Ishikawa (cell line): ENCODE data around the gene TMEM44.
A peak's percentile ranks its signal among the peaks of the same experiment; 100 is the strongest.

ENCODE experiments used
- CEBPB ChIP-seq: IDR thresholded peaks from 2 replicates; pipeline ENCODE4 v1.6.1; 2012
- CREB1 ChIP-seq: IDR thresholded peaks from 2 replicates; pipeline ENCODE4 v1.6.1; 2012; ENCODE audit warnings: low read depth
- EGR1 ChIP-seq: IDR thresholded peaks from 2 replicates; pipeline ENCODE4 v1.6.1; 2012
- EP300 ChIP-seq: IDR thresholded peaks from 2 replicates; pipeline ENCODE4 v1.6.1; 2012; ENCODE audit warnings: borderline replicate concordance
- FOXM1 ChIP-seq: IDR thresholded peaks from 2 replicates; pipeline ENCODE4 v1.6.1; 2012; ENCODE audit warnings: low read depth, borderline replicate concordance
- MAX ChIP-seq: IDR thresholded peaks from 2 replicates; pipeline ENCODE4 v1.6.1; 2012
- NFIC ChIP-seq: IDR thresholded peaks from 2 replicates; pipeline ENCODE4 v1.6.1; 2012
- RAD21 ChIP-seq: IDR thresholded peaks from 2 replicates; pipeline ENCODE4 v1.6.1; 2012; ENCODE audit warnings: low read depth
- REST ChIP-seq: IDR thresholded peaks from 2 replicates; pipeline ENCODE4 v1.6.1; 2012; ENCODE audit warnings: low read depth, mild to moderate bottlenecking
- TAF1 ChIP-seq: IDR thresholded peaks from 2 replicates; pipeline ENCODE4 v1.6.1; 2012; ENCODE audit warnings: low read depth, mild to moderate bottlenecking
- TCF12 ChIP-seq: IDR thresholded peaks from 2 replicates; pipeline ENCODE4 v1.6.1; 2012; ENCODE audit warnings: low read depth
- TEAD4 ChIP-seq: IDR thresholded peaks from 2 replicates; pipeline ENCODE4 v1.6.1; 2012
- USF1 ChIP-seq: IDR thresholded peaks from 2 replicates; pipeline ENCODE4 v1.6.1; 2012
- YY1 ChIP-seq: IDR thresholded peaks from 2 replicates; pipeline ENCODE4 v1.6.1; 2012; ENCODE audit warnings: low read depth
- ZBTB7A ChIP-seq: IDR thresholded peaks from 2 replicates; pipeline ENCODE4 v1.6.1; 2012; ENCODE audit warnings: low read depth

TMEM44 gene

GRCh38 chr3:194633349-194634004 lies at the start of gene TMEM44:
TSS of gene TMEM44 (minus strand) at chr3:194633419. CDS start at chr3:194633215, 204 bp downstream.
- TF ChIP-seq MAX (peak; percentile 81), ZBTB7A (peak; percentile 96), REST (no peak), CEBPB (no peak), YY1 (peak; percentile 46; the same call in 1 of the 2 replicates), FOXM1 (no peak), TCF12 (peak; percentile 40; the same call in 1 of the 2 replicates), CREB1 (no peak), NFIC (peak; percentile 63), EGR1 (no peak), TAF1 (peak; percentile 70; the same call in 1 of the 2 replicates), USF1 (no peak), EP300 (no peak), TEAD4 (peak; percentile 5; the same call in 1 of the 2 replicates), RAD21 (peak; percentile 54; the same call in 1 of the 2 replicates)

GRCh38 chr3:194682694-194683310 lies 49.6 kb upstream of the TMEM44 start:
- TF ChIP-seq TEAD4 (no peak), EP300 (no peak), TAF1 (no peak), MAX (no peak), TCF12 (peak; percentile 62; the same call in 1 of the 2 replicates), NFIC (peak; percentile 87), FOXM1 (no peak), RAD21 (peak; percentile 100), REST (no peak), CEBPB (no peak), CREB1 (no peak), ZBTB7A (no peak), USF1 (no peak)

- TF ChIP-seq ZBTB7A (no peak), TCF12 (no peak), FOXM1 (no peak), EGR1 (no peak), CREB1 (no peak), YY1 (no peak), CEBPB (no peak), REST (no peak), NFIC (no peak), USF1 (no peak)
These were observed 49.0 kb upstream of the TMEM44 start for GRCh38 chr3:194682189-194682693.
